Neural cell (in vitro differentiated cells): Measurements from ENCODE around the gene IP6K3. TPM values are rescaled to one million over a fixed set of nuclear protein-coding genes. Genes with fewer than 3 reads are reported as not detected.
A peak's percentile ranks its signal among the peaks of the same experiment; 100 is the strongest.

ENCODE experiments used
- H2AFZ ChIP-seq: fragments of 200-600, 300-800 bp; sonication (generic), shearing (Covaris generic); 2 replicates; pipeline ENCODE4 v1.6.0; 2014; ENCODE audit warnings: low read depth, mild to moderate bottlenecking, antibody characterized with exemption, low read length, moderate library complexity
- H3F3A ChIP-seq: fragments of 200-600 bp; shearing (Covaris generic); 2 replicates; pipeline ENCODE4 v1.6.1; 2016; ENCODE audit warnings: mild to moderate bottlenecking, moderate library complexity, mixed read lengths, antibody characterized with exemption, low read length; ENCODE audit not compliant: insufficient read depth, poor library complexity, severe bottlenecking
- H3K27ac ChIP-seq: fragments of 200-600, 300-800 bp; sonication (generic), shearing (Covaris generic); 2 replicates; pipeline ENCODE4 v1.5.1; 2014; ENCODE audit warnings: mild to moderate bottlenecking, low read length, moderate library complexity
- H3K27me3 ChIP-seq: fragments of 300-800, 200-600 bp; sonication (generic), shearing (Covaris generic); 2 replicates; pipeline ENCODE4 v1.6.0; 2014; ENCODE audit warnings: mild to moderate bottlenecking, low read depth, low read length, moderate library complexity; ENCODE audit not compliant: insufficient read depth
- H3K36me3 ChIP-seq: fragments of 300-800, 200-600 bp; sonication (generic), shearing (Covaris generic); 2 replicates; pipeline ENCODE4 v1.5.1; 2014; ENCODE audit warnings: mild to moderate bottlenecking, antibody characterized with exemption, low read length, moderate library complexity; ENCODE audit not compliant: insufficient read depth
- H3K4me2 ChIP-seq: fragments of 300-800, 200-600 bp; sonication (generic), shearing (Covaris generic); 2 replicates; pipeline ENCODE4 v1.6.0; 2014; ENCODE audit warnings: mild to moderate bottlenecking, low read length
- H3K4me3 ChIP-seq: fragments of 300-800, 200-600 bp; sonication (generic), shearing (Covaris generic); 2 replicates; pipeline ENCODE4 v1.5.1; 2014; ENCODE audit warnings: mild to moderate bottlenecking, low read length, moderate library complexity
- H3K79me2 ChIP-seq: fragments of 200-600 bp; shearing (Covaris generic); replicated peaks from 2 replicates; pipeline ENCODE4 v1.6.0; 2014; ENCODE audit warnings: mild to moderate bottlenecking, low read length, moderate library complexity; ENCODE audit not compliant: insufficient read depth
- H3K9ac ChIP-seq: fragments of 300-800, 200-600 bp; sonication (generic), shearing (Covaris generic); 2 replicates; pipeline ENCODE4 v1.6.1; 2016; ENCODE audit warnings: mild to moderate bottlenecking, low read length, mixed read lengths
- H3K9me2 ChIP-seq: fragments of 200-600 bp; shearing (Covaris generic); 2 replicates; pipeline ENCODE4 v1.6.1; 2016; ENCODE audit warnings: mild to moderate bottlenecking, low read length, mixed read lengths; ENCODE audit not compliant: insufficient read depth
- H3K9me3 ChIP-seq: fragments of 200-600, 300-800 bp; sonication (generic), shearing (Covaris generic); 2 replicates; pipeline ENCODE4 v1.6.1; 2016; ENCODE audit warnings: mild to moderate bottlenecking, mixed run types, low read length, moderate library complexity, mixed read lengths
- H4K20me1 ChIP-seq: fragments of 200-600 bp; shearing (Covaris generic); 2 replicates; pipeline ENCODE4 v1.6.1; 2016; ENCODE audit warnings: mild to moderate bottlenecking, mixed run types; ENCODE audit not compliant: insufficient read depth
- EP300 ChIP-seq: fragments of 450-650 bp; conservative IDR thresholded peaks from 2 replicates; pipeline ENCODE4 v1.6.1; 2014; ENCODE audit warnings: antibody characterized with exemption, mild to moderate bottlenecking, moderate library complexity; ENCODE audit not compliant: poor library complexity, severe bottlenecking
- EZH2 ChIP-seq: fragments of 200-600, 300-800 bp; shearing (Covaris generic), sonication (generic); IDR thresholded peaks from 2 replicates; pipeline ENCODE4 v1.6.1; 2014; ENCODE audit warnings: antibody characterized with exemption, low read length, borderline replicate concordance, mild to moderate bottlenecking; ENCODE audit not compliant: insufficient read depth, poor library complexity, severe bottlenecking
- MXI1 ChIP-seq: fragments of 450-650 bp; conservative IDR thresholded peaks from 2 replicates; pipeline ENCODE4 v1.6.1; 2014; ENCODE audit warnings: antibody characterized with exemption, mild to moderate bottlenecking; ENCODE audit not compliant: poor library complexity, severe bottlenecking
- POLR2AphosphoS5 ChIP-seq: IDR thresholded peaks from 2 replicates; pipeline ENCODE4 v1.6.1; 2012
- RAD21 ChIP-seq: fragments of 450-650 bp; conservative IDR thresholded peaks from 2 replicates; pipeline ENCODE4 v1.6.1; 2014; ENCODE audit warnings: antibody characterized with exemption, mild to moderate bottlenecking, moderate library complexity
- SMC3 ChIP-seq: fragments of 450-650 bp; conservative IDR thresholded peaks from 2 replicates; pipeline ENCODE4 v1.6.1; 2014; ENCODE audit warnings: antibody characterized with exemption, mild to moderate bottlenecking, moderate library complexity; ENCODE audit not compliant: poor library complexity
- TAF1 ChIP-seq: IDR thresholded peaks from 2 replicates; pipeline ENCODE4 v1.6.1; 2012; ENCODE audit warnings: low read depth
- polyA plus RNA-seq: library from polyadenylated mRNA; depleted of rRNA; stranded (reverse); fragments of >200 nt; gene quantifications from 2 replicates; pipeline ENCODE4 v1.2.3, GENCODE V29; 2014
- TF ChIP-seq, protein P1 (sequence below): fragments of 450-650 bp; IDR thresholded peaks from 2 replicates; pipeline ENCODE4 v1.5.1; 2014; ENCODE audit warnings: antibody characterized with exemption, mild to moderate bottlenecking, moderate library complexity; ENCODE audit not compliant: poor library complexity, severe bottlenecking
- TF ChIP-seq, protein P2 (sequence below): IDR thresholded peaks from 2 replicates; pipeline ENCODE4 v1.6.1; 2012; ENCODE audit warnings: borderline replicate concordance

The IP6K3 gene
- polyA plus RNA-seq, 1 donor from 2014 or later = not detected

DNA sequence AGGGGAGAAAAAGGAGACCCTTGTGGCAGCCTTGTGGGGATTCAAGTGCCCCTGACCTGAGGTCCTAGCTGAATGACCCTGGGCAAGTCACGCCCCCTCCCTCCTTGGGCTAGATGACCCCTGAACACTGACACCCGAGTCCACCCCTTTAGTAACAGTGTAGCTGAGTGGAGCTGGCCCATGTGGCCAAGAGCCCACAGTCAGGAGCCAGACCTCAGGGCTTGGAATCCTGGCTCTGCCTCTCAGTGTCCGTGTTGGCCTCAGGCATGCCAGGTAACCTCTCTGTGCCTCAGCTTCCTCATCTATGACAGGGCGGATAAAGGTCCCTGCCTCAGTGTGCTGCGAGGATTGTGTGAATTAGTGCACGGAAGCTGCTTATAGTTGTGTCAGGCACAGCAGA, 14.3 kb downstream of the IP6K3 start:
- Histone ChIP-seq H3K36me3 (no peaks in the 10 kb centered on the region), H3K9me3 (no peaks in the 10 kb centered on the region), H3K9me2 (no peaks in the 10 kb centered on the region), H4K20me1 (no peaks in the 10 kb centered on the region), H3K4me3 (no peak overlapping the region), H2AFZ (no peak overlapping the region), H3K4me2 (no peak overlapping the region), H3F3A (no peaks in the 10 kb centered on the region), H3K79me2 (no peaks in the 10 kb centered on the region), H3K27ac (no peak overlapping the region), H3K9ac (peak overlapping the region; percentile 9), H3K27me3 (no peaks in the 10 kb centered on the region)
- TF ChIP-seq POLR2AphosphoS5 = no peak
- TF ChIP-seq MXI1 = no peak
- TF ChIP-seq, protein P1, sequence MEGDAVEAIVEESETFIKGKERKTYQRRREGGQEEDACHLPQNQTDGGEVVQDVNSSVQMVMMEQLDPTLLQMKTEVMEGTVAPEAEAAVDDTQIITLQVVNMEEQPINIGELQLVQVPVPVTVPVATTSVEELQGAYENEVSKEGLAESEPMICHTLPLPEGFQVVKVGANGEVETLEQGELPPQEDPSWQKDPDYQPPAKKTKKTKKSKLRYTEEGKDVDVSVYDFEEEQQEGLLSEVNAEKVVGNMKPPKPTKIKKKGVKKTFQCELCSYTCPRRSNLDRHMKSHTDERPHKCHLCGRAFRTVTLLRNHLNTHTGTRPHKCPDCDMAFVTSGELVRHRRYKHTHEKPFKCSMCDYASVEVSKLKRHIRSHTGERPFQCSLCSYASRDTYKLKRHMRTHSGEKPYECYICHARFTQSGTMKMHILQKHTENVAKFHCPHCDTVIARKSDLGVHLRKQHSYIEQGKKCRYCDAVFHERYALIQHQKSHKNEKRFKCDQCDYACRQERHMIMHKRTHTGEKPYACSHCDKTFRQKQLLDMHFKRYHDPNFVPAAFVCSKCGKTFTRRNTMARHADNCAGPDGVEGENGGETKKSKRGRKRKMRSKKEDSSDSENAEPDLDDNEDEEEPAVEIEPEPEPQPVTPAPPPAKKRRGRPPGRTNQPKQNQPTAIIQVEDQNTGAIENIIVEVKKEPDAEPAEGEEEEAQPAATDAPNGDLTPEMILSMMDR = no peak
- TF ChIP-seq EZH2 = no peak
- TF ChIP-seq SMC3 = no peak
- TF ChIP-seq TAF1 = no peak
- TF ChIP-seq EP300 = no peak
- TF ChIP-seq, protein P2, sequence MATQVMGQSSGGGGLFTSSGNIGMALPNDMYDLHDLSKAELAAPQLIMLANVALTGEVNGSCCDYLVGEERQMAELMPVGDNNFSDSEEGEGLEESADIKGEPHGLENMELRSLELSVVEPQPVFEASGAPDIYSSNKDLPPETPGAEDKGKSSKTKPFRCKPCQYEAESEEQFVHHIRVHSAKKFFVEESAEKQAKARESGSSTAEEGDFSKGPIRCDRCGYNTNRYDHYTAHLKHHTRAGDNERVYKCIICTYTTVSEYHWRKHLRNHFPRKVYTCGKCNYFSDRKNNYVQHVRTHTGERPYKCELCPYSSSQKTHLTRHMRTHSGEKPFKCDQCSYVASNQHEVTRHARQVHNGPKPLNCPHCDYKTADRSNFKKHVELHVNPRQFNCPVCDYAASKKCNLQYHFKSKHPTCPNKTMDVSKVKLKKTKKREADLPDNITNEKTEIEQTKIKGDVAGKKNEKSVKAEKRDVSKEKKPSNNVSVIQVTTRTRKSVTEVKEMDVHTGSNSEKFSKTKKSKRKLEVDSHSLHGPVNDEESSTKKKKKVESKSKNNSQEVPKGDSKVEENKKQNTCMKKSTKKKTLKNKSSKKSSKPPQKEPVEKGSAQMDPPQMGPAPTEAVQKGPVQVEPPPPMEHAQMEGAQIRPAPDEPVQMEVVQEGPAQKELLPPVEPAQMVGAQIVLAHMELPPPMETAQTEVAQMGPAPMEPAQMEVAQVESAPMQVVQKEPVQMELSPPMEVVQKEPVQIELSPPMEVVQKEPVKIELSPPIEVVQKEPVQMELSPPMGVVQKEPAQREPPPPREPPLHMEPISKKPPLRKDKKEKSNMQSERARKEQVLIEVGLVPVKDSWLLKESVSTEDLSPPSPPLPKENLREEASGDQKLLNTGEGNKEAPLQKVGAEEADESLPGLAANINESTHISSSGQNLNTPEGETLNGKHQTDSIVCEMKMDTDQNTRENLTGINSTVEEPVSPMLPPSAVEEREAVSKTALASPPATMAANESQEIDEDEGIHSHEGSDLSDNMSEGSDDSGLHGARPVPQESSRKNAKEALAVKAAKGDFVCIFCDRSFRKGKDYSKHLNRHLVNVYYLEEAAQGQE = no peak
- TF ChIP-seq RAD21 = no peak

DNA sequence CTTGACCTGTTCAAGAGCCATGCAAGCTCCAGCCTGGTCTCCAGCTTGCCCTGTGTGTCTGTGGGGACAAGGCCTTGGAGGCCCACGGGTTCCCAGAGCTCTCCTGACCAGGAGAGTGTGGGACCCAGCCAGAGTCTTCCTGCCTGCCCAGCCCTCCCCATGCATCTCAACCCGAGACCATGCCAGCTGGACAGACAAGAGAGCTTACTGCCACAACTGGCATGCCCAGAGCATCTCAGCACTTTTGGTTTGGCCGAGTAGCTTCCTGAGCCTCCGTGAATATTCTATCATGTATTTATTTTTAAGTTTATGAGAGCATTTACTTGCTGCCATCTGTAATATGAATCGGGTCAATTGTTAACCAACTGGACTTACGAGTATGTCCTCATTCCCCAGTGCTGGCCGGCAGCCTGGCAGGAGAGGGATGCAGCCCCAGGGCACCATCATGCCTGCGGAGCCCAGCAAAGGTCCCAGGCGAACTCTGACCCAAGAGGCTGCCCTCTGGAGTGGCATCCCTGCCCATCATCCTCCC, 14.9 kb downstream of the IP6K3 start:
- H3K79me2 ChIP-seq = no peaks in the 10 kb centered on the region
- no peak overlapping the region for H3K27ac ChIP-seq
- no peak for TF ChIP-seq MXI1
- no peaks in the 10 kb centered on the region for H4K20me1 ChIP-seq
- no peak overlapping the region for H2AFZ ChIP-seq
- no peaks in the 10 kb centered on the region for H3F3A ChIP-seq
- H3K4me3 ChIP-seq = no peak overlapping the region
- no peaks in the 10 kb centered on the region for H3K9me3 ChIP-seq
- no peaks in the 10 kb centered on the region for H3K27me3 ChIP-seq
- no peaks in the 10 kb centered on the region for H3K36me3 ChIP-seq
- H3K9ac ChIP-seq = no peak overlapping the region
- H3K4me2 ChIP-seq = no peak overlapping the region
- no peaks in the 10 kb centered on the region for H3K9me2 ChIP-seq

DNA sequence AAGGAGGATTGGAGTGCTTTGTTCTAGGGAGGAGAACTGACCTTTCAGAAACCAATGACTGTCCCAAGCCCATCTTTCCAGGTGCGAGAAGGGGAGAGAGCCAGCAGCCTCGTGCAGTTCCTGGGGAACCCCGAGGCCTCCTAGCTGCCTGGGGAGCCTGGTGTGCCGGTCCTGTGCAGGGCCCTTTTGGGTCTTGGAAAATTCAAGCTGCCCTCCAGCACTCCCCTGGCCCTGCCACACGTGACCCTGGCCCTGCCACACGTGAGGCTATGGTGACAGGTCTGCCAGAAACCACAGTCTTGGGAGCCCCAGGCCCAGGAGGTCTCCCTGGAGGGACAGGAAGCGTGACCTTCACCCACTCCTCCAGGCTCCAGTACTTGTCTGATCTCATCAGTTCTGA, 15.7 kb downstream of the IP6K3 start:
- H4K20me1 ChIP-seq = no peaks in the 10 kb centered on the region
- H3K27me3 ChIP-seq = no peaks in the 10 kb centered on the region
- H3K27ac ChIP-seq = no peak overlapping the region
- no peak overlapping the region for H3K4me3 ChIP-seq
- H2AFZ ChIP-seq = no peak overlapping the region
- no peak for TF ChIP-seq EZH2
- no peak for TF ChIP-seq SMC3
- no peak for TF ChIP-seq RAD21
- TF ChIP-seq TAF1 = no peak
- TF ChIP-seq, protein P1 = no peak
- no peak for TF ChIP-seq POLR2AphosphoS5
- TF ChIP-seq, protein P2 = no peak
- no peak for TF ChIP-seq EP300
- no peak for TF ChIP-seq MXI1
- no peaks in the 10 kb centered on the region for H3K9me3 ChIP-seq
- no peak overlapping the region for H3K9ac ChIP-seq
- H3K79me2 ChIP-seq = no peaks in the 10 kb centered on the region
- no peaks in the 10 kb centered on the region for H3K36me3 ChIP-seq
- H3F3A ChIP-seq = no peaks in the 10 kb centered on the region
- no peaks in the 10 kb centered on the region for H3K9me2 ChIP-seq
- no peak overlapping the region for H3K4me2 ChIP-seq
